ENCODE results near the gene HS6ST3. TPM values are rescaled to one million over a fixed set of nuclear protein-coding genes. Genes with fewer than 3 reads are reported as not detected.

Gene HS6ST3
- total and polyA plus RNA-seq, 2 experiments from 2014 or later = 2.2 to 2.7 TPM

DNA sequence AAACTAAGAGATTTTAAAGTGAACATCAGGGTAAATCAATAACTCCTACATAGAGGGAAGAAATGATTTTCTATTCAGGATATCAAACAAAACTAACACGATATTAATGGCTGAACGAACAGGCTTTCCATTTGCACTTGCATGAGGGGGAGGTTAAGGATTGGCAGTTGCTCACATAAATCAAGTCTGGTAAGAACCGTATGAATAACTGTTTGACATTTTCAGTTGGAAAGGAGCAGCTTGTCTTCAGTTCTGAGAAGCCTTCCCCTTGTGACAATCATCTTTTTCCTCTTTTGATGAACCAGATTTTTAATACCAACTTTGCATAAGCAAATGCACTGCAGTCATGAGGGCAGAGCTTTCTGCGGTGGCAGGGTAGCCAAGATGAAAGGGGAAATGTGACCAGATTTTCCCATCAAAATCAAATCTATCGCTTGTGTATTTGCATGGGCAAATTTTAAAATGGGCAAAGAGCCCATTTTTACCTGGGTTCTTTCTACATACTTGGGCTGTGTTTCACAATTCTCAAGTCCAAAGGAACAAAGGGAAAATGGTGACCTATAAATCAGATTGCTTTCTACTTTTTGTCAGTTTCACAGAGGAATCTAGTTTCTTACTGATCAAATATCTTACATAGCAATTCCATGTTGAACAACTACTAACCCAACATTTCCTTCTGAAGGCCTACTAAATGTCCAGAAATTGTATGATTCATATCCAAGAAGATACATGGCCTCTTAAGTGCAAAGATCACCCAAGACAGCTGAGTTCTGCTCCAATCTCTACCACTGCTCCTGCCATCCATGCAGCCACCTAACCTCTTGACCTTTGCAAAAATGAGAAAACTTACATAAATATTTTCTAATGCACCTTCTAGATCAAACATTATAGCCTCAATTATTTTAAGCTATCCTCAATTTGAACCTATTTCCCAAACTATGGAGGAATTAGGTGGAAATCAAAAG lies 654.7 kb downstream of the HS6ST3 start:
- TF ChIP-seq EZH2phosphoT487 (IDR thresholded peaks at IDR 0.05; ENCODE audit: low read depth, severe bottlenecking, unreplicated experiment) = no peak
- TF ChIP-seq EZH2 (IDR thresholded peaks at IDR 0.05; ENCODE audit: borderline replicate concordance) = no peak
- TF ChIP-seq, protein P1, sequence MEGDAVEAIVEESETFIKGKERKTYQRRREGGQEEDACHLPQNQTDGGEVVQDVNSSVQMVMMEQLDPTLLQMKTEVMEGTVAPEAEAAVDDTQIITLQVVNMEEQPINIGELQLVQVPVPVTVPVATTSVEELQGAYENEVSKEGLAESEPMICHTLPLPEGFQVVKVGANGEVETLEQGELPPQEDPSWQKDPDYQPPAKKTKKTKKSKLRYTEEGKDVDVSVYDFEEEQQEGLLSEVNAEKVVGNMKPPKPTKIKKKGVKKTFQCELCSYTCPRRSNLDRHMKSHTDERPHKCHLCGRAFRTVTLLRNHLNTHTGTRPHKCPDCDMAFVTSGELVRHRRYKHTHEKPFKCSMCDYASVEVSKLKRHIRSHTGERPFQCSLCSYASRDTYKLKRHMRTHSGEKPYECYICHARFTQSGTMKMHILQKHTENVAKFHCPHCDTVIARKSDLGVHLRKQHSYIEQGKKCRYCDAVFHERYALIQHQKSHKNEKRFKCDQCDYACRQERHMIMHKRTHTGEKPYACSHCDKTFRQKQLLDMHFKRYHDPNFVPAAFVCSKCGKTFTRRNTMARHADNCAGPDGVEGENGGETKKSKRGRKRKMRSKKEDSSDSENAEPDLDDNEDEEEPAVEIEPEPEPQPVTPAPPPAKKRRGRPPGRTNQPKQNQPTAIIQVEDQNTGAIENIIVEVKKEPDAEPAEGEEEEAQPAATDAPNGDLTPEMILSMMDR (IDR thresholded peaks at IDR 0.05; ENCODE audit: poor library complexity) = no peak
- H3K27ac ChIP-seq = no peak overlapping the region

DNA sequence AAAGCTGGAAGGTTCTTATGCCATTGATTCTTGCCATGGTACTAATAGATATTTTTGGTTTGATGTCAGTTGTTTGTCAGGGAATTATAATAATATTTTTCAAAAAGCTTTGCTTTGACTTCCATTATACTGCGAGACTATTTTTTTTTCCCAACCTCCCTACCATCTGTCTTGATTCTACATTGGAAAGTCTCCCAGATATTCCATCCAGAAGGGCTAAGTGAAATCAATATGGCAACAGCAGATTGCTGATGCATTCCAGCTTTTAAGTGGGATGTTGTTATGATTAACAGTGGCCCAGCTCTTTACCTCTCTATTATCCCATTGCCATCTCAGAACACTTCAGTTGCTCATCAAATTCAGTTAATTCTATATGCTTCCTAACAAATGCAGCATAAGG lies 657.0 kb downstream of the HS6ST3 start:
- no peaks in the 10 kb centered on the region for H3K36me3 ChIP-seq (replicated peaks; ENCODE audit: insufficient read depth, low read depth)
- no peak overlapping the region for H2AFZ ChIP-seq
- DNase-seq (ENCODE audit: low spot score) = no peak
- H3K4me3 ChIP-seq = no peak overlapping the region
- H3K27ac ChIP-seq = no peak overlapping the region
- H3K9me2 ChIP-seq (replicated peaks; ENCODE audit: insufficient read depth) = no peaks in the 10 kb centered on the region
- H3K4me1 ChIP-seq (ENCODE audit: insufficient read depth) = no peaks in the 10 kb centered on the region
- H3K27me3 ChIP-seq = no peaks in the 10 kb centered on the region
- no peak for TF ChIP-seq EZH2 (IDR thresholded peaks at IDR 0.05; ENCODE audit: borderline replicate concordance)
- no peak for TF ChIP-seq EZH2phosphoT487 (IDR thresholded peaks at IDR 0.05; ENCODE audit: low read depth, severe bottlenecking, unreplicated experiment)
- TF ChIP-seq, protein P1 (IDR thresholded peaks at IDR 0.05; ENCODE audit: poor library complexity) = no peak
- H3K79me2 ChIP-seq = no peaks in the 10 kb centered on the region
- WGBS (ENCODE audit: low lambda C conversion rate, missing lambda C conversion rate) = 95% methylated on average over 1 of the region's 1 CpG
- H3K9me3 ChIP-seq (ENCODE audit: low read depth) = no peaks in the 10 kb centered on the region
- H3K4me2 ChIP-seq = no peak overlapping the region
- H4K20me1 ChIP-seq (ENCODE audit: insufficient read depth, poor library complexity, severe bottlenecking) = no peaks in the 10 kb centered on the region

More for the DNA sequence above, 654.7 kb downstream of the HS6ST3 start:
- no peaks in the 10 kb centered on the region for H3K79me2 ChIP-seq
- no peaks in the 10 kb centered on the region for H3K4me1 ChIP-seq (ENCODE audit: insufficient read depth)
- no peaks in the 10 kb centered on the region for H4K20me1 ChIP-seq (ENCODE audit: insufficient read depth, poor library complexity, severe bottlenecking)
- H3K4me3 ChIP-seq = no peak overlapping the region
- WGBS (ENCODE audit: low lambda C conversion rate, missing lambda C conversion rate) = 90% methylated on average over 5 of the region's 5 CpGs
- no peaks in the 10 kb centered on the region for H3K27me3 ChIP-seq
- H3K4me2 ChIP-seq = no peak overlapping the region
- no peak overlapping the region for H2AFZ ChIP-seq
- DNase-seq (ENCODE audit: low spot score) = no peak
- H3K9me2 ChIP-seq (replicated peaks; ENCODE audit: insufficient read depth) = no peaks in the 10 kb centered on the region
- H3K9me3 ChIP-seq (ENCODE audit: low read depth) = no peaks in the 10 kb centered on the region
- no peaks in the 10 kb centered on the region for H3K36me3 ChIP-seq (replicated peaks; ENCODE audit: insufficient read depth, low read depth)

DNA sequence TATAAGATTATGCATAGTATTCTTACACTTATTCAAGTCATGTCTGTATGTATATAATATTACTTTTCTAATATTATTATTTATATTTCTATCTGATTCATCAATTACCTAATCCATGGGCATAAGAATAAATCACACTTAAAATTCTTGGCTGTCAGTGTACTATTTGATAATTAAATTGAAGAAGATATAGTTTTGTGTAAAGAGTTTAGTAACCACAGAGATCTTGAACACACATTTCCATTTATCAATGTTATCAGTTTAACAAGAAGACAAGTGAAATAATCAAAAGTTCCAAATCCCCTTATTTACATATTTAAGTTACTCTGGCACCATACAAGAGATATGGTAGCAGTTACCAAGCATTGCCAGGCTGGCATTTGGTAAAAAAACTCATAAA lies 659.9 kb downstream of the HS6ST3 start:
- H4K20me1 ChIP-seq (ENCODE audit: insufficient read depth, poor library complexity, severe bottlenecking) = no peaks in the 10 kb centered on the region
- no peaks in the 10 kb centered on the region for H3K9me3 ChIP-seq (ENCODE audit: low read depth)
- H3K27me3 ChIP-seq = no peaks in the 10 kb centered on the region
- no peak overlapping the region for H3K4me3 ChIP-seq
- no peaks in the 10 kb centered on the region for H3K4me1 ChIP-seq (ENCODE audit: insufficient read depth)
- H3K4me2 ChIP-seq = no peak overlapping the region
- H3K36me3 ChIP-seq (replicated peaks; ENCODE audit: insufficient read depth, low read depth) = no peaks in the 10 kb centered on the region
- no peak for DNase-seq (ENCODE audit: low spot score)
- H3K27ac ChIP-seq = no peak overlapping the region
- no peak for TF ChIP-seq EZH2phosphoT487 (IDR thresholded peaks at IDR 0.05; ENCODE audit: low read depth, severe bottlenecking, unreplicated experiment)
- no peak for TF ChIP-seq EZH2 (IDR thresholded peaks at IDR 0.05; ENCODE audit: borderline replicate concordance)
- no peak overlapping the region for H2AFZ ChIP-seq
- H3K9me2 ChIP-seq (replicated peaks; ENCODE audit: insufficient read depth) = no peaks in the 10 kb centered on the region
- no peaks in the 10 kb centered on the region for H3K79me2 ChIP-seq

DNA sequence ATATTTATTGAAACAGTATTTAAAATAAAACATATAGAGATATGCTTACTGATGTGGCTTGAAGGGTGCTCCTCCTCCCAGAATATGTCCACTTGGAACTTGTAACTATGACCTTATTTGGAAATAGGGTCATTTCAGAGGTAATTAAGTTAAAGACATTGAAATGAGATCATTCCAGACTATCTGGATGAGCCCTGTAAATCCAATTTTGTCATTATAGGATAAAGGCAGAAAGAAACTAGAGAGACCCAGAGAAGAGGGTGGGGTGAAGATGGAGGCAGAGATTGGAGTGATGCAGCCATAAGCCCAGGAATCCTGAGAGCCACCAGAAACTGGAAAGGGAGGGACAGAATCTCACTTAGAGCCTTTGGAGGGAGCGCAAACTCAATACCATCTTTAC lies 661.2 kb downstream of the HS6ST3 start:
- Histone ChIP-seq H3K27me3 (no peaks in the 10 kb centered on the region), H3K27ac (no peak overlapping the region), H3K4me3 (no peak overlapping the region), H3K4me2 (no peak overlapping the region), H3K4me1 (ENCODE audit: insufficient read depth) (no peaks in the 10 kb centered on the region), H3K9me2 (replicated peaks; ENCODE audit: insufficient read depth) (no peaks in the 10 kb centered on the region), H2AFZ (no peak overlapping the region), H3K9me3 (ENCODE audit: low read depth) (no peaks in the 10 kb centered on the region), H3K79me2 (no peaks in the 10 kb centered on the region), H3K36me3 (replicated peaks; ENCODE audit: insufficient read depth, low read depth) (no peaks in the 10 kb centered on the region), H4K20me1 (ENCODE audit: insufficient read depth, poor library complexity, severe bottlenecking) (no peaks in the 10 kb centered on the region)
- 100% methylated on average over 1 of the region's 1 CpG for WGBS (ENCODE audit: low lambda C conversion rate, missing lambda C conversion rate)
- no peak for TF ChIP-seq EZH2 (IDR thresholded peaks at IDR 0.05; ENCODE audit: borderline replicate concordance)
- TF ChIP-seq EZH2phosphoT487 (IDR thresholded peaks at IDR 0.05; ENCODE audit: low read depth, severe bottlenecking, unreplicated experiment) = no peak
- TF ChIP-seq, protein P1 (IDR thresholded peaks at IDR 0.05; ENCODE audit: poor library complexity) = no peak
- DNase-seq (ENCODE audit: low spot score) = no peak

Measured in hepatocyte (in vitro differentiated cells).